ENCODE measurements around the gene RWDD3. TPM values are rescaled to one million over a fixed set of nuclear protein-coding genes. Genes with fewer than 3 reads are reported as not detected.

RWDD3 gene
- polyA plus RNA-seq, 1 experiment = 24.6 TPM

DNA sequence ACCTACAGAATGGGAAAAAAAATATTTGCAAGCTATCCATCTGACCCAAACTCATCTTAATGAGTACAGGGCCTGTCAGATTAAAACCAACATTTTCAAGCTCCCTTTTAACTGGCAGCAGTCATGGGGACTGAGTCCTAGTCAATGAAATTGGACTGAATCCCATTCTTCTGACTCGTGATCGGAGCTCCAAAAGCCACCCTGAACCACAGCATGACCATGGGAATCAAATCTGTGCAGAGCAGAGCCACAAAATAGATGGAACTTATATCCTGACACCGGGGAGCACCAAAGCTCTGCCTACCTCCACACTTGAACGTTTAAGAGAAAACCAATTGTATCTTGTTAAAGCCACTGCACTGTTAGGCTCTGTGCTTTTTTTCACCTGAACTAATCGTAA lies 5.0 kb upstream of the RWDD3 start:
- no peak overlapping the region for H3K27ac ChIP-seq (ENCODE audit: low read depth, low read length)

DNA sequence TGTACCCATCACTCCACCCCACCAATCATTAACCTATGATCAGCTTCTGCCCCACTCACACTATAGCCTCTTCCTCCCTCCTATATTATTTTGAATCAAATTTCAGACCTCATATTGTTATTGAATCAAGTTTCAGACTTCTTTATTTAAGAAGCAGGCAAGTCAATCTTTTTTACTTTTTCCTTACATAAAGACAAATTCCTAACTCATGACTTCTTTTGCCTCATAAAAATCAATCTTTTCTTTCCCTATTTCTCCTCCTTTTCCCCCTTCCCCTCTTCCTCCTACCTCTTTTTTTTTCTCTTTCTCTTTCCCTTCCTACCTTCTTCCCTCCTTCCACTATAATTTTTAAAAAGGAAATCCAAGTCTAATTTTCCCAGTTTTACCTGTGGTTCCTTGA lies 4.3 kb upstream of the RWDD3 start:
- H3K9me3 ChIP-seq (ENCODE audit: control insufficient read depth, insufficient read depth, low read length) = no peaks in the 10 kb centered on the region; the same call in 1 of the 2 replicates
- no peak for DNase-seq (ENCODE audit: low read depth, low spot score)
- TF ChIP-seq, protein P1, sequence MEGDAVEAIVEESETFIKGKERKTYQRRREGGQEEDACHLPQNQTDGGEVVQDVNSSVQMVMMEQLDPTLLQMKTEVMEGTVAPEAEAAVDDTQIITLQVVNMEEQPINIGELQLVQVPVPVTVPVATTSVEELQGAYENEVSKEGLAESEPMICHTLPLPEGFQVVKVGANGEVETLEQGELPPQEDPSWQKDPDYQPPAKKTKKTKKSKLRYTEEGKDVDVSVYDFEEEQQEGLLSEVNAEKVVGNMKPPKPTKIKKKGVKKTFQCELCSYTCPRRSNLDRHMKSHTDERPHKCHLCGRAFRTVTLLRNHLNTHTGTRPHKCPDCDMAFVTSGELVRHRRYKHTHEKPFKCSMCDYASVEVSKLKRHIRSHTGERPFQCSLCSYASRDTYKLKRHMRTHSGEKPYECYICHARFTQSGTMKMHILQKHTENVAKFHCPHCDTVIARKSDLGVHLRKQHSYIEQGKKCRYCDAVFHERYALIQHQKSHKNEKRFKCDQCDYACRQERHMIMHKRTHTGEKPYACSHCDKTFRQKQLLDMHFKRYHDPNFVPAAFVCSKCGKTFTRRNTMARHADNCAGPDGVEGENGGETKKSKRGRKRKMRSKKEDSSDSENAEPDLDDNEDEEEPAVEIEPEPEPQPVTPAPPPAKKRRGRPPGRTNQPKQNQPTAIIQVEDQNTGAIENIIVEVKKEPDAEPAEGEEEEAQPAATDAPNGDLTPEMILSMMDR (IDR thresholded peaks at IDR 0.05; ENCODE audit: low read depth, low read length) = no peak
- POLR2A ChIA-PET = no interaction called here
- H3K27me3 ChIP-seq (ENCODE audit: control insufficient read depth, insufficient read depth, low read length) = no peaks in the 10 kb centered on the region
- CTCF ChIA-PET = no interaction called here
- H3K4me3 ChIP-seq (ENCODE audit: low read depth, low read length) = no peak overlapping the region
- no peak overlapping the region for H3K27ac ChIP-seq (ENCODE audit: low read depth, low read length)

More for the DNA sequence above, 5.0 kb upstream of the RWDD3 start:
- CTCF ChIA-PET = no interaction called here
- TF ChIP-seq, protein P1 (IDR thresholded peaks at IDR 0.05; ENCODE audit: low read depth, low read length) = no peak
- Histone ChIP-seq H3K27me3 (ENCODE audit: control insufficient read depth, insufficient read depth, low read length) (no peaks in the 10 kb centered on the region), H3K9me3 (ENCODE audit: control insufficient read depth, insufficient read depth, low read length) (no peaks in the 10 kb centered on the region), H3K4me3 (ENCODE audit: low read depth, low read length) (no peak overlapping the region)
- POLR2A ChIA-PET = no interaction called here
- no peak for DNase-seq (ENCODE audit: low read depth, low spot score)

DNA sequence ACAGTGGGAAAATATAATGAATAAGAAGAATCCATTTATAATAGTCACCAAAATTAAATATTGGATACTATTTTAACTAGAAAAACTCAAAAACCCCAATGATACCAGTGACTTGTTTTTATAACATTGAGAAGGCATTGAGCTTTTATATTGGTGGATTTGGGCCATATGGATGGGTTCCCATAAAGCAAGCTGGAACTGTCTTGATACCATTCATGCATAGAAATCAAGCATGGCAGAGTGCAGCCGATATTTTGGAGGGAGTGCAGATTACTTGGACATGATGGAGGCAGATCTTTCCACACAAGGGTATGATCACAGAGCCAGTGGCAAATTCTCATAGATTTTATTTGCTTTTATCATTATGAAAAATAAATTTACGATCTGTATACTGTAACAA lies 3.8 kb upstream of the RWDD3 start:
- TF ChIP-seq, protein P1 (IDR thresholded peaks at IDR 0.05; ENCODE audit: low read depth, low read length) = no peak
- DNase-seq (ENCODE audit: low read depth, low spot score) = no peak
- H3K4me3 ChIP-seq (ENCODE audit: low read depth, low read length) = no peak overlapping the region
- no peaks in the 10 kb centered on the region for H3K27me3 ChIP-seq (ENCODE audit: control insufficient read depth, insufficient read depth, low read length)
- H3K9me3 ChIP-seq (ENCODE audit: control insufficient read depth, insufficient read depth, low read length) = no peaks in the 10 kb centered on the region; the same call in 1 of the 2 replicates
- POLR2A ChIA-PET = no interaction called here
- CTCF ChIA-PET = no interaction called here
- H3K27ac ChIP-seq (ENCODE audit: low read depth, low read length) = no peak overlapping the region

DNA sequence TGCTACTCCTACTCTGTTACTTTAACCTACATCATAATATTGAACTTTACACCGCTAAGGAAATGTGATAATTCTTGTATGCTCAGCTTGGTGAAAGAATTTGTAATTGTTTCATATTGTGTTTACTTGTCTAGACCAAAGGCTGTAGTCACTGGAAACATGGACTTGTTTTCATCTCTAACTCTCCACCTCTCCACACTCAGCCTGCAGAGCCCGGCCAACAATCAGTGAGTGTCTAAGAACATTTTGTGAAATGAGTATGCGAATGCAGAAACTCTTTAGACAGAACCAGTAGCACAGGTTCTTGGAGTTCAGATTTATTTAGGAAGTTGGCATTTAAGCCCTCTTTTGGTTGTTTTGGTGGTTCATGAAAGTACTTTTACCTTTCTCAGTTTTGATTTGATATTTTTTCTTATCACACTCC lies 3.2 kb upstream of the RWDD3 start:
- Histone ChIP-seq H3K27ac (ENCODE audit: low read depth, low read length) (no peak overlapping the region), H3K9me3 (ENCODE audit: control insufficient read depth, insufficient read depth, low read length) (no peaks in the 10 kb centered on the region; the same call in 1 of the 2 replicates), H3K4me3 (ENCODE audit: low read depth, low read length) (no peak overlapping the region), H3K27me3 (ENCODE audit: control insufficient read depth, insufficient read depth, low read length) (no peaks in the 10 kb centered on the region)
- CTCF ChIA-PET = no interaction called here
- DNase-seq (ENCODE audit: low read depth, low spot score) = no peak
- POLR2A ChIA-PET = no interaction called here
- TF ChIP-seq, protein P1 (IDR thresholded peaks at IDR 0.05; ENCODE audit: low read depth, low read length) = no peak

DNA sequence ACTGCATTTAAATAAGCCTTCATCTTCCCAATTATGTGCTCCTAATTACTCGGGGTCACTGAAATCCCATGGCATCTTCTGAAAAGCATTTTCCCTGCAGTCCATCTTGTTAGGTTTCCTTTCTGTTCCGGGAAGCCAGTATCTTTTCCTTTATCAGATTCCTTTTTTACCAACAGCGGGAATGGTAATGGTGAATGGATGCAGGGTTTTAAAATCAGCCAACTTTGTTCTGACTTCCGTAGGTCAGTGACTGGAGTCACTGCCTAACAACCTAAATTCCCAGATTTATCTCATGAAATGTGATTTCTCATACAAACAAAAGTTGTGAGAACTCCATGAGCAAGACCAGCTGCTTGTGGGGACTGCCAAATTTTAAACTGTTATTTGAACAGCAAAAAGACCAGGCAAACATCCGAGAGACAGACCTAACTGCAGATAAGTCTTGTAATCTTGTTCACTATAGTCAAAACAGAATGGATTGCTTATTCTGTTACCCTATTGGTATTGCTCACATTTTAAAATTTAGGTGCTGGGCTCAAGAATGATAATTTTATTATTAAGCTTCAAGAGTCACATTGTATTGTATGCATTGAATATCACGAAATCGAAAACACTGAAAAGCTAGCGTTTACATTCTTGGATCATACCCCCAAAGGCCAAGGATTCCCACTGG lies 1.2 kb upstream of the RWDD3 start:
- POLR2A ChIA-PET = interaction anchor here (0.5 to 1.5 kb wide), 2 partner anchors 8 to 160 kb away, joined by 3 to 16 read pairs; partner anchors contain the start of gene ALG14
- H3K9me3 ChIP-seq (ENCODE audit: control insufficient read depth, insufficient read depth, low read length) = no peaks in the 10 kb centered on the region; the same call in 1 of the 2 replicates
- no peak for DNase-seq (ENCODE audit: low read depth, low spot score)
- CTCF ChIA-PET = interaction anchor here (1.0 to 2.4 kb wide), 14 partner anchors 9 to 377 kb away, joined by 3 to 61 read pairs (median 11); partner anchors contain the start of gene ALG14
- no peaks in the 10 kb centered on the region for H3K27me3 ChIP-seq (ENCODE audit: control insufficient read depth, insufficient read depth, low read length)
- H3K4me3 ChIP-seq (ENCODE audit: low read depth, low read length) = peak overlapping the region; percentile 64
- no peak overlapping the region for H3K27ac ChIP-seq (ENCODE audit: low read depth, low read length)
- TF ChIP-seq, protein P1 (IDR thresholded peaks at IDR 0.05; ENCODE audit: low read depth, low read length) = no peak
